Astrocyte of the cerebellum (primary cell): ENCODE results near the gene KLHL13.

Experiments
- DNase-seq: peaks from one replicate; pipeline ENCODE4 v3.0.0-alpha.2; 2011; ENCODE audit warnings: low read depth
- H3K4me3 ChIP-seq: 2 replicates; pipeline ENCODE4 v1.5.1; 2011; ENCODE audit warnings: mild to moderate bottlenecking, low read depth, low read length, moderate library complexity
- CTCF ChIP-seq: IDR thresholded peaks from 2 replicates; pipeline ENCODE4 v1.5.1; 2012; ENCODE audit warnings: low read length, low read depth, moderate library complexity, mild to moderate bottlenecking; ENCODE audit errors: missing control alignments
- in situ Hi-C: cut with HindIII; loops from 2 replicates; pipeline ENCODE4 v1.10.0; 2017; ENCODE audit warnings: low sequenced_read_pairs

Gene KLHL13

GRCh38 chrX:118116713-118117550, at the start of gene KLHL13:
Gene KLHL13, minus strand, starts transcription at chrX:118116810. Its CDS starts 88,337 bp downstream, at chrX:118028473.
- DNase-seq = no peak
- in situ Hi-C loops = no loop called here
- H3K4me3 ChIP-seq = peak within 1 kb of the TSS; percentile 57
- no peak for TF ChIP-seq CTCF

GRCh38 chrX:118164138-118164537, 47.5 kb upstream of the KLHL13 start:
- no peak overlapping the region for H3K4me3 ChIP-seq
- TF ChIP-seq CTCF = no peak
- DNase-seq = no peak
- in situ Hi-C loops = no loop called here

- no peak for TF ChIP-seq CTCF
- H3K4me3 ChIP-seq = no peak overlapping the region
- in situ Hi-C loops = no loop called here
Observed at GRCh38 chrX:118156953-118157608, 40.5 kb upstream of the KLHL13 start.

GRCh38 chrX:118156254-118156952, 39.8 kb upstream of the KLHL13 start:
- no peak for DNase-seq
- H3K4me3 ChIP-seq = no peak overlapping the region
- TF ChIP-seq CTCF = no peak
- in situ Hi-C loops = no loop called here

More at GRCh38 chrX:118156953-118157608, 40.5 kb upstream of the KLHL13 start:
- DNase-seq = no peak

GRCh38 chrX:118153270-118153669, 36.7 kb upstream of the KLHL13 start:
- no peak for DNase-seq
- H3K4me3 ChIP-seq = no peak overlapping the region
- TF ChIP-seq CTCF = no peak
- in situ Hi-C loops = no loop called here

GRCh38 chrX:118152721-118153120, 36.1 kb upstream of the KLHL13 start:
- no peak for TF ChIP-seq CTCF
- no peak for DNase-seq
- H3K4me3 ChIP-seq = no peak overlapping the region
- in situ Hi-C loops = no loop called here
